Esophagus squamous epithelium (tissue), 5 donors: ENCODE data around the gene KRT77. TPM values are rescaled to one million over a fixed set of nuclear protein-coding genes. Genes with fewer than 3 reads are reported as not detected.

Source experiments
- DNase-seq: peaks from one replicate; lab custom pipeline; 2025; lab: John Stamatoyannopoulos, UW
- H3K27ac ChIP-seq, 4 donors: fragments of 200-600 bp; sonication (generic); one replicate each; pipeline ENCODE4 v1.5.1; 2016 to 2019; ENCODE audit warnings: mild to moderate bottlenecking in 1 of 4
- H3K27me3 ChIP-seq, 4 donors: fragments of 200-600 bp; sonication (generic); 1 replicate in 3 of 4; 2 replicates in 1 of 4; pipeline versions ENCODE4 v1.5.1 to v1.6.0; 2017 to 2021; ENCODE audit warnings: antibody characterized with exemption in 1 of 4
- H3K36me3 ChIP-seq, 3 donors: fragments of 200-600 bp; sonication (generic); one replicate each; pipeline ENCODE4 v1.5.1; 2016 to 2019
- H3K4me1 ChIP-seq, 3 donors: fragments of 200-600 bp; sonication (generic); one replicate each; pipeline ENCODE4 v1.5.1; 2017 to 2019
- H3K4me3 ChIP-seq, 4 donors: fragments of 200-600 bp; sonication (generic); 1 replicate in 3 of 4; 2 replicates in 1 of 4; pipeline ENCODE4 v1.5.1; 2016 to 2019; ENCODE audit warnings: mild to moderate bottlenecking in 2 of 4, moderate library complexity in 1 of 4
- H3K9me3 ChIP-seq, 3 donors: fragments of 200-600 bp; sonication (generic); one replicate each; pipeline ENCODE4 v1.5.1; 2016 to 2019
- CTCF ChIP-seq, 6 experiments: fragments of 450-650 bp in 4 of 6; fragments of 200-600 bp in 2 of 6; sonication (generic) in 2 of 6; IDR thresholded peaks; one replicate each; pipeline ENCODE4 v1.5.1; 2016 to 2019; ENCODE audit warnings: antibody characterized with exemption in 6 of 6, mild to moderate bottlenecking in 4 of 6, moderate library complexity in 4 of 6
- POLR2A ChIP-seq, 4 donors: fragments of 450-650 bp; IDR thresholded peaks; one replicate each; pipeline ENCODE4 v1.6.1; 2017; ENCODE audit warnings: antibody characterized with exemption in 4 of 4, mild to moderate bottlenecking in 4 of 4, moderate library complexity in 3 of 4
- WGBS, 2 donors: methylation state at CpG; one replicate each; pipeline ENCODE4 v1.1.5; 2018; 5-methylcytosine and 5-hydroxymethylcytosine counted together
- intact Hi-C: fragments of 100-400 bp; cut with DNase I; formaldehyde crosslinking; loops from one replicate; pipeline ENCODE4 v1.15.0; 2022
- total RNA-seq, 4 donors: library from RNA; depleted of rRNA; stranded (reverse); fragments of >200 nt; gene quantifications; one replicate each; pipeline ENCODE4 v1.1.0, GENCODE V29; 2016
- donor health status: DM: yes; HTN: yes; CAD: no.

Gene KRT77
- total RNA-seq, 4 donors from 2014 or later = not detected

DNA sequence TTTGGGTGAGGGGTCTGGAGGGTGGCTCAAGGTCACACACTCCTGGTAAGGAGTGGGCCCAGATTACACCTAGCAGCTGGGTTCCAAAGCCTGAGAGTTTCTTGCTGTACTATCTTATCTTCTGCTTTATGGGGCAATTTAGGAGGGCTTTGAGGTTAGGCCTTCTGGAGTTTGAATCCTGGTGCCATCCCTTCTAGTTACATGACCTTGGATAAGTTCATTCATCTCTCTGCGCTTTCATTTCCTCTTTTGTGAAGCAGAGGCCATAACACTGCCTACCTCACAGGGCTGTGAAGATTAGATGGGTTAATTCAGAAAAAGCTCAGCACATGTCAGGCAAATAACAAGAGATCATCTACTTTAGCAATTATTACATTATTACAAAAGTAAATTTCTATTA is 7.4 kb upstream of the KRT77 start:
- H3K9me3 ChIP-seq = no peaks in the 10 kb centered on the region
- peaks cover 0 to 12% (median 8%) of the 10 kb centered on the region in 3 donors for H3K4me1 ChIP-seq
- WGBS, 2 donors = 75 to 83% methylated on average over 1 of the region's 1 CpG
- H3K27me3 ChIP-seq = peaks cover 5 to 37% (median 12%) of the 10 kb centered on the region in 4 donors
- H3K4me3 ChIP-seq = no peak overlapping the region
- TF ChIP-seq CTCF (IDR thresholded peaks at IDR 0.05) (no peak), POLR2A (IDR thresholded peaks at IDR 0.05) (no peak)
- H3K27ac ChIP-seq = no peak overlapping the region
- intact Hi-C loops = no loop called here
- DNase-seq = no peak
- no peaks in the 10 kb centered on the region for H3K36me3 ChIP-seq

DNA sequence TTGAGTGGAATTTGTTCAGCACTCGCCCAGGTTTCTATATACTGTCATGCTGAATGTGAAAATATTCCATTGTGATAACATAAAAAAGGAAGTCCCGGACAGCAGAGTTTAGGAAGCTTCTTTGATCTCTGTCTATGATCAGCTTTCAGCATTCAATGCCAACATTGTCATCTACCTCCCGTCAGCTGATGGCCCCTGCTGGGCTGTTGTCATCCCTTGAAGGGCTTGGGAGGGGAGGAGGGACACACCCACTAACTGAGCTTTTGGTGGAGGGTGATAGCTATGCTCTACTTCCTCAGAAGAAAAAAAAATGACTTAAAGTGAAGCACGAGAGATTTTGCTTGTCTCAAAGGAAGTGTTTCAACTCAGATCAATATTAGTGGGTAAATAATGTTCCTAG is 4.7 kb upstream of the KRT77 start:
- 58 to 76% methylated on average over 3 to 4 of the region's 4 CpGs for WGBS, 2 donors
- intact Hi-C loops = no loop called here
- Histone ChIP-seq H3K4me1 (no peaks in the 10 kb centered on the region), H3K9me3 (no peaks in the 10 kb centered on the region), H3K27me3 (peaks cover 0 to 19% (median 0%) of the 10 kb centered on the region in 4 donors), H3K4me3 (no peak overlapping the region), H3K36me3 (no peaks in the 10 kb centered on the region), H3K27ac (no peak overlapping the region)
- DNase-seq = no peak
- TF ChIP-seq CTCF (IDR thresholded peaks at IDR 0.05) (no peak), POLR2A (IDR thresholded peaks at IDR 0.05) (no peak)

DNA sequence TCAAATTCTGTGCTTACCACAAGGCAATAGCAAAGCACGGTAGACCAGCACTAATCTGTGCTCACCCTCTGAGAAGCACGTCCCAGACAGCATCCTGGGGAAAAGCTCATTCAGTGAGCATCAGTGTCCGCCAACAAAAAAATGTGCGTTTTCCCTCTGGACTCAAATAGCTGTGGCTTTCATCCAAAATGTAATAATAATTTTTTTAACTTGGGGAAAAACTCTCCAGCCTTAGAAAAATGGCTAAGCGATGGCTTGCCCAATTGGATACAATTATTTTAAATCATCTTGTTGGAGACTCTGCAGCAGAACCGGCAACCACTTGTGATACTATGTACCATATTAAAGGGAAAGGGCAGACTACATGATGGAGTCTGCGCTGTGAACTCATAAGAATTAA is 1.1 kb upstream of the KRT77 start:
- 68 to 69% methylated on average over 7 of the region's 7 CpGs for WGBS, 2 donors
- H3K27me3 ChIP-seq = peaks cover 0 to 25% (median 0%) of the 10 kb centered on the region in 4 donors

DNA sequence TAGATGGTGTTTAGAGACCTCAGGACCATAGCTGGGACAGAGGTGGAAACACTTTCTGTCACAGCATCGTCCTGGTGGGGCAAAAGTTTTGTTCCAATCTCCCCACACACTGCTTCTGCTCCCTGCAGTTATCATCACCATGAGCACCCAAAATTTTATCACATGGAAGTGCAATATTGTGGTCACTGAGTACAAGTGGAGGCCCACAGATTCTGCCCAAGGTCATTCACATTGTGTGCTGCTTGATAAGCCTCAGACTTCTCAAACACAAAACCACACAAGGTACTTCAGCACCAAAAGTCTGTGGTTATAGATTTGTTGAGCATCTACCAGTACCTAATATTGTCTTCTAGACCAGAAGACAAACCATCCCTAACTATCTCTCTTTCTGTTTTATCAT is 554 bp upstream of the KRT77 start:
- intact Hi-C loops = no loop called here
- H3K27me3 ChIP-seq = peaks cover 0 to 25% (median 0%) of the 10 kb centered on the region in 4 donors

More for the DNA sequence above, 1.1 kb upstream of the KRT77 start:
- DNase-seq = no peak
- no peaks in the 10 kb centered on the region for H3K9me3 ChIP-seq
- H3K4me1 ChIP-seq = peaks cover 0 to 1% (median 0%) of the 10 kb centered on the region in 3 donors
- no peak overlapping the region for H3K4me3 ChIP-seq
- H3K27ac ChIP-seq = no peak overlapping the region
- no peaks in the 10 kb centered on the region for H3K36me3 ChIP-seq
- intact Hi-C loops = no loop called here
- TF ChIP-seq POLR2A (IDR thresholded peaks at IDR 0.05) = no peak

GRCh38 chr12:52702338-52702737 is 986 bp downstream of the KRT77 start:
- H3K27ac ChIP-seq = no peak overlapping the region
- no peak overlapping the region for H3K4me3 ChIP-seq
- intact Hi-C loops = no loop called here
- no peaks in the 10 kb centered on the region for H3K36me3 ChIP-seq
- no peaks in the 10 kb centered on the region for H3K9me3 ChIP-seq
- no peak for DNase-seq
- TF ChIP-seq CTCF (IDR thresholded peaks at IDR 0.05) = no peak
- no peak for TF ChIP-seq POLR2A (IDR thresholded peaks at IDR 0.05)
- peaks cover 0 to 27% (median 0%) of the 10 kb centered on the region in 4 donors for H3K27me3 ChIP-seq
- H3K4me1 ChIP-seq = peaks cover 0 to 17% (median 4%) of the 10 kb centered on the region in 3 donors
- WGBS, 2 donors = 72 to 94% methylated on average over 2 of the region's 2 CpGs

More for the DNA sequence above, 554 bp upstream of the KRT77 start:
- DNase-seq = no peak
- 27 to 69% methylated on average over 1 of the region's 1 CpG for WGBS, 2 donors
- Histone ChIP-seq H3K36me3 (no peaks in the 10 kb centered on the region), H3K9me3 (no peaks in the 10 kb centered on the region), H3K4me1 (peaks cover 0 to 7% (median 0%) of the 10 kb centered on the region in 3 donors), H3K27ac (no peak overlapping the region), H3K4me3 (no peak overlapping the region)
- TF ChIP-seq CTCF (IDR thresholded peaks at IDR 0.05) = no peak
- TF ChIP-seq POLR2A (IDR thresholded peaks at IDR 0.05) = no peak

DNA sequence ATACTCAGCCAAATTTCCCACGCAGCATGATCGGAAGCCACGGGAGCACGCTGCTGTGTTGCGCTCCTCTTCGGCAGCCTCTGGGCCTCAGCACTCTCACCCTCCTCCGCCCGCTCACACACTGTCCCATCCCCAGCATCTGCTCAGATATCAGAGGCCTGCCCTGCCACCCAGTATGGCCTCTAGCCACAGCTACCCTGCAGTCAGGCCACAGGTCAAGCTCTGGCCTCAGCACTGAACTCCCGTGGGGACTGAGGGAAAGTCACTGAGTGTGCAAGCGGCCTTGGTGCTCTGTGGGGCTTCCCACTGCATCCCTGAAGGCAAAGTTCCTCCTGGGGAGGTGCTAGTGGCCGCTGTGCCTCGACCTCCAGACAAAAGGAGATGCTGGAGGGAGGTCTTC is 2.0 kb downstream of the KRT77 start:
- TF ChIP-seq CTCF (IDR thresholded peaks at IDR 0.05) (no peak), POLR2A (IDR thresholded peaks at IDR 0.05) (no peak)
- Histone ChIP-seq H3K27ac (no peak overlapping the region), H3K4me3 (no peak overlapping the region), H3K4me1 (peaks cover 0 to 17% (median 4%) of the 10 kb centered on the region in 3 donors), H3K36me3 (no peaks in the 10 kb centered on the region), H3K27me3 (peaks cover 0 to 29% (median 0%) of the 10 kb centered on the region in 4 donors), H3K9me3 (no peaks in the 10 kb centered on the region)
- no peak for DNase-seq
- 71 to 87% methylated on average over 8 to 11 of the region's 12 CpGs for WGBS, 2 donors
- intact Hi-C loops = no loop called here
